ENCODE results near the gene COL15A1. TPM values are rescaled to one million over a fixed set of nuclear protein-coding genes. Genes with fewer than 3 reads are reported as not detected.

Gene COL15A1
- total RNA-seq, 4 donors from 2014 or later: 20.7 to 98.5 (median 55.0) TPM

DNA sequence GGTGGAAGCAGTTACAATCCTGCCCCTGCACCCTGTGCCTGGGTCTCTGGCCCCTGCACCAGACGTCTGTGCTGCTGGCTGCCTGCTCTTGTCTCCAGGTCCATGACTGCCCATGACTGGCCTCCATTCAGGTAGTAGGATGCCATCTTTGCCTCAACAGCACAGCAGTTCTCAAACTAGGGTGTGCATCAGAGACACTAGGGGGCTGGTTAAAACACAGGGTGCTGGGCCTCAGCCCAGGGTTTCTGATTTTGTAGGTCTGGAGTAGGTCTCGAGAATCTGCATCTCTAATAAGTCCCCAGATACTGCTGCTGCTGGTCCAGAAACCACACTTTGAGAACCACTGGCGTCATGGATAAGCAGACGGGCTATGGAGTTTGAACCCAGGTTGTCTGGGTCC, 24.0 kb downstream of the COL15A1 start:
- ATAC-seq (ENCODE audit: low FRiP score): no peak
- TF ChIP-seq CTCF (IDR thresholded peaks at IDR 0.05): no peak
- DNase-seq (ENCODE audit: low spot score): no peak

DNA sequence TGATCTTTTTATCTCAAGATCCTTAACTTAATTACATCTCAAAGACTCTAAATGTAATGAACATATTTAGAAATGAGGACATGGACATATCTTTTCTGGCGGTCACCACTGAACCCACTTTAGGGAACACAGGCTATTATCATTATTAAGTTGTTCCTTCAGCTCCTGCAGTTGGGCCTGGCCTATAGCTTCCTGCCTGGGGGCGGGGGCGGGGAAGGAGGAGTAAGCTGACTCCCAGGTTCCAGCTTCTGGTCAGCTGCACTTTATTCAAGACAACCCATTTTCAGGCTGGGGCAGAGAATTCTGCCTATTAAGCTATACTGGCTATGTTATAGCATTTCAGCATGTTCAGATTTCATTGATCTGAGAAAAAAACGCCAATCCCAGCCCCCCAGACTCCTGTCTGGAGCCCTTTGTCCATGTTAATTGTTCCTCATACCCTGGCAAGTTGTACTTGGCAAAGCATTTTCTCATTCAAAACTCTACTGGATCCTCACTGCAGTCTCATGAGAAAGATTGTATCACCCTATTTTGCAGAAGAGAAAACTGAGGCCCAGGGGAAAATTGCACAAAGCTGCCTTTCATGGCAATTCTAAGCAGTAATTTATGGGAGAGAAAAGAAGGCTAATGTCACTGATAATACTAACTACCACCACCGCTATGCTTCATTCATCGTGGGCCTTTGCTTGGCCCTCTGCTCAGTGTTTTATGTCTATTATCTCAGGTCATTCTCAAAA, 25.1 kb downstream of the COL15A1 start:
- ATAC-seq (ENCODE audit: low FRiP score) (no peak), DNase-seq (ENCODE audit: low spot score) (no peak)
- TF ChIP-seq CTCF (IDR thresholded peaks at IDR 0.05): no peak

DNA sequence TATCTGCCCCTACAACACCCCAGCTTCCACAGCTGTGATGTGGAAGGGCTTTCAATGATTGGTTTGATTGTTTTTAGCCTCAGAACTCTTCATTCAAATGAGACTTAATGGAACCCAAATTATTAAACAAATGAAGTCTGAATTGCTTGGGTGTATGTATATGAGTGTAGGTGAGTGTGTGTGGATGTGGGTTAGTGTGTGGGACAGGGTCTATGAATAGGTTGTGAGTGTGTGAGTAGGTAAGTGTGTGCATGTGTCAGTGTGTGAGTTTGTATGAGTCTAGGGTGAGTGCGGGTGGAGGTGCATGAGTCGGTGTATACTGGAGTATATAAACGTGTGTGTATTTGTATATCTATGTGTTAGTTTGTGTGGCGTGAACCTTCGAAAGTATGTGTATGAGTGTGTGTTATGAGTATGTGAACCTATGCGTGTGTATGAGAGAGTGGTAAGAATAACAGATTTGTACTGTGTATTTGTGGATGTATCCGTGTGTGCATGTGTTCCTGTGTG, 26.9 kb downstream of the COL15A1 start:
- ATAC-seq (ENCODE audit: low FRiP score): no peak
- TF ChIP-seq CTCF (IDR thresholded peaks at IDR 0.05): no peak
- DNase-seq (ENCODE audit: low spot score): no peak

DNA sequence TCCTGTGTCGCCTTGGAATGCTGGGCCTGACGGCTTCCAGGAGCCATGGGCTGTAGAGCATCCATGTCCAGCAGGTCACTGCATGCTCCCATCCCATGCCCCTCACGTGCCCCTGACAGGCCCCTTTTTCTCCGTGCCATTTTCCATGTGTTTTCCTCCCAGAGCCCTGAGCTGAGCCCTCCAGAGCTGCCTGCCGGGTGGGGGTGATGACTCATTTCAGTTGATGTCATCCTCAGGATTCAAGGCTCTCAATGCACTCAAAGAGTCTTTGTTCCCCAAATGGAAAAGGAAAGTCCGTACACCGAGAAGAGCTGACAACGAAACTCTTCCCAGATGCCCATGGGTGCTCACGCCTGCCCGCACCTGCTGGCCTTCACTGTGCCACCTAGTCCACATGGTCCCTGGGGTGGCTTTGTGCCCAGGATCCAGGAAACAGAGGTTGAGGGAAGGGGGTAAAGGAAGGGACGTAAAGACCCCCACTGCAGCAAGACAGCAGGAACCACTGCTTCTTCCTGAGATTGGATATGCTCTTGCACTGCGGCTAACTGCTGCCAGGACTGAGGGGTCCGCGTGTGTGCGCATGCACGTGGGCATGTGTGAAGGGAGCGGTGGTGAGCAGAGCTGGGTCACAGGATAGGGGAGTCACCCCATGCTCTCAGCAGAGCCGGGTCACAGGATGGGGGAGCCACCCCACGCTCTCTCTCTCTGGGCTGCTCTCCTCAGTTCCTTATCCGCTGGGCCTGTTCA, 27.6 kb downstream of the COL15A1 start:
- DNase-seq (ENCODE audit: low spot score) (no peak), ATAC-seq (ENCODE audit: low FRiP score) (no peak)
- no peak for TF ChIP-seq CTCF (IDR thresholded peaks at IDR 0.05)

DNA sequence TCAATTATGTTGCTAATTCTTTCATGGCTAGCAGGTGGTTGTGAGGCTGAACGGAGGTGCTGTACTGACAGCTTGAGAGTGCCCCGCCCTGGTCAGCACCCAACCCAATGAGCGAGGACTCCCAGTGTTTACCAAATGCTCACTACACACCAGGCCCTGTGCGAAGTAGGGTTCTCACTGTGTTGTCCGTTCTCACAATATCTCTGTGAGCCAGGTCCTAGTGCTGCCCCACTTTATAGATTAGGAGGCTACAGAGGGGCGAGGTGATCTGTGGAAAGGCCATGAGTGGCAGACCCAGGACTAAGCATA, 28.2 kb downstream of the COL15A1 start:
- ATAC-seq (ENCODE audit: low FRiP score) (no peak), DNase-seq (ENCODE audit: low spot score) (no peak)
- TF ChIP-seq CTCF (IDR thresholded peaks at IDR 0.05): no peak

DNA sequence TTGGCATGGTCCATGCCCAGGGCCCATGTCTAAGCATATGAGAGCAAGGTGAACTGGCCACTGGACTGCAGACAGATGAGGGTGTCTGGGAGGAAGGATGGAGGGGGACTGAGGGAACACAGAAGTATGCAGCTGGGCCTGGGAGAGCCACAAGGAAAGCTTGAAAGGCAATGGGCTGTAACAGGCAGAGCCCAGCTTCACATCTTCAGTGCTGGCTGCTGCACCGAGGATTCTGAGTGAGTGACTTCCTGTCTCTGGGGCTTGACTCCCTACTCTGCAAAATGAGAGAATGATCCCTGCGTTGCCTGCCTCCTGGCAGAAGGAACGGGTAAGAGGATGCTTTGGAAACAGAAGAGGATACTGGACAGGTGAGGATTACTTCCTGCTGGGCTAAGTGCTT, 29.0 kb downstream of the COL15A1 start:
- no peak for TF ChIP-seq CTCF (IDR thresholded peaks at IDR 0.05)
- DNase-seq (ENCODE audit: low spot score): no peak

DNA sequence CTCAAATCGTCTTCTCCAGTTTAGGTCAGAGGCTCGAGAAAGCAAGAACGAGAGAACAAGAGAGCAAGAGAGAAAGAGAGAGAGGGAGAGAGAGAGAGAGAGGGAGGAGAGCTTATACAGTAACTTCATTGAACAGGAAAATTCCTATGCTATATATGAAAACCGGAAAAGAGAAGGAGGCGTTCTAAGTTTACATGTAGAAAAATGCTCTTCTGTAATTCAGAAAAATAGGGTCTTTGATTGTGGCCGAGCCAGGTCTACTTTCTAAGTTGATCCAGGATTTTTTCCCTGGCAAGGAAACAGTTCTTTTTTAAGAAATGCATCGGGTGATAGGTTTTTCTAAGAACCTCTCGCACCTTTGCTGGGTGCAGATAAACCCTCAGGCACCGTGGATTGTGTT, 29.5 kb downstream of the COL15A1 start:
- TF ChIP-seq CTCF (IDR thresholded peaks at IDR 0.05): no peak
- ATAC-seq (ENCODE audit: low FRiP score) (no peak), DNase-seq (ENCODE audit: low spot score) (no peak)

More for the DNA sequence above, 29.0 kb downstream of the COL15A1 start:
- no peak for ATAC-seq (ENCODE audit: low FRiP score)
